IMR-90 (cell line): ENCODE data around the gene SMIM14. TPM values are rescaled to one million over a fixed set of nuclear protein-coding genes. Genes with fewer than 3 reads are reported as not detected.

Source experiments
- ATAC-seq: fragments of 200-7000 bp; cut with Tn5 transposase; 2 replicates; pipeline ENCODE4 v1.9.1; 2020; ENCODE audit warnings: low read depth, mild to moderate bottlenecking, moderate library complexity
- BruUV-seq: library from RNA; stranded (reverse); fragments of 400-500 nt; replicated peaks from 2 replicates; lab custom pipeline; 2021; lab: Mats Ljungman, UMichigan
- CTCF ChIA-PET: fragments of 300-600 bp; formaldehyde crosslinking; extraction: SDS; loops from one replicate; lab custom pipeline; 2021; ENCODE audit warnings: antibody characterized with exemption; lab: Yijun Ruan, JAX
- POLR2A ChIA-PET: fragments of 300-600 bp; sonication (Branson Sonifier 250); formaldehyde crosslinking; loops from one replicate; lab custom pipeline; 2022; ENCODE audit warnings: antibody characterized with exemption; ENCODE audit not compliant: unreplicated experiment; lab: Charles Lee
- DNase-seq: peaks from one replicate; pipeline ENCODE4 v3.0.0; 2013
- H2AFZ ChIP-seq: replicated peaks from 2 replicates; pipeline ENCODE3; 2013; ENCODE audit warnings: low read length, mild to moderate bottlenecking; ENCODE audit not compliant: poor library complexity
- H2AK5ac ChIP-seq: 2 replicates; pipeline ENCODE4 v1.6.1; 2013; ENCODE audit warnings: low read depth, low read length, inconsistent platforms
- H2AK9ac ChIP-seq: replicated peaks from 2 replicates; pipeline ENCODE3; 2013; ENCODE audit warnings: mild to moderate bottlenecking, low read depth, low read length, moderate library complexity; ENCODE audit not compliant: poor library complexity
- H2BK120ac ChIP-seq: 2 replicates; pipeline ENCODE4 v1.6.1; 2013; ENCODE audit warnings: low read depth, low read length, inconsistent platforms
- H2BK15ac ChIP-seq: 3 replicates; pipeline ENCODE4 v1.6.1; 2013; ENCODE audit warnings: low read depth, low read length, inconsistent platforms
- H2BK20ac ChIP-seq: 2 replicates; pipeline ENCODE4 v1.6.1; 2013; ENCODE audit warnings: low read depth, mild to moderate bottlenecking, inconsistent platforms, low read length, moderate library complexity
- H2BK5ac ChIP-seq: 2 replicates; pipeline ENCODE4 v1.6.1; 2013; ENCODE audit warnings: mild to moderate bottlenecking, low read depth, low read length, inconsistent platforms; ENCODE audit not compliant: poor library complexity, severe bottlenecking
- H3K14ac ChIP-seq: replicated peaks from 2 replicates; pipeline ENCODE4 v1.6.1; 2013; ENCODE audit warnings: low read depth, low read length, inconsistent platforms
- H3K18ac ChIP-seq: 2 replicates; pipeline ENCODE4 v1.6.1; 2013; ENCODE audit warnings: low read depth, low read length, control low read depth
- H3K23ac ChIP-seq: 2 replicates; pipeline ENCODE4 v1.6.1; 2013; ENCODE audit warnings: low read depth, low read length, inconsistent platforms
- H3K27ac ChIP-seq: 2 replicates; pipeline ENCODE4 v1.5.1; 2013; ENCODE audit warnings: mild to moderate bottlenecking, control low read depth, low read length; ENCODE audit not compliant: insufficient read depth
- H3K27me3 ChIP-seq: 2 replicates; pipeline ENCODE4 v1.6.1; 2013; ENCODE audit warnings: low read length; ENCODE audit not compliant: control insufficient read depth, insufficient read depth
- H3K36me3 ChIP-seq: 2 replicates; pipeline ENCODE4 v1.6.1; 2013; ENCODE audit warnings: low read length, mixed read lengths; ENCODE audit not compliant: control insufficient read depth, insufficient read depth
- H3K4ac ChIP-seq: 2 replicates; pipeline ENCODE4 v1.6.1; 2013; ENCODE audit warnings: low read depth, low read length, inconsistent platforms
- H3K4me1 ChIP-seq: 2 replicates; pipeline ENCODE4 v1.6.1; 2013; ENCODE audit warnings: low read length, mixed read lengths; ENCODE audit not compliant: control insufficient read depth, insufficient read depth
- H3K4me2 ChIP-seq: 2 replicates; pipeline ENCODE4 v1.6.1; 2013; ENCODE audit warnings: low read depth, mild to moderate bottlenecking, control low read depth, low read length, moderate library complexity
- H3K4me3 ChIP-seq: 2 replicates; pipeline ENCODE4 v1.5.1; 2013; ENCODE audit warnings: low read depth, mild to moderate bottlenecking, control low read depth, low read length, moderate library complexity; ENCODE audit not compliant: insufficient read depth
- H3K56ac ChIP-seq: 2 replicates; pipeline ENCODE4 v1.6.1; 2013; ENCODE audit warnings: low read length, inconsistent platforms; ENCODE audit not compliant: insufficient read depth; ENCODE audit errors: extremely low read depth
- H3K79me1 ChIP-seq, 2 experiments: 2 replicates each; pipeline ENCODE4 v1.6.1; 2013; ENCODE audit warnings: low read length in 2 of 2, inconsistent platforms in 1 of 2, low read depth in 1 of 2
- H3K9ac ChIP-seq: 2 replicates; pipeline ENCODE4 v1.6.1; 2013; ENCODE audit warnings: low read depth, low read length, control low read depth
- H3K9me1 ChIP-seq: 2 replicates; pipeline ENCODE4 v1.6.1; 2013; ENCODE audit warnings: low read length, inconsistent platforms; ENCODE audit not compliant: insufficient read depth
- H3K9me3 ChIP-seq: 2 replicates; pipeline ENCODE4 v1.6.1; 2013; ENCODE audit warnings: low read length; ENCODE audit not compliant: control insufficient read depth, insufficient read depth
- H4K20me1 ChIP-seq: 2 replicates; pipeline ENCODE4 v1.6.1; 2013; ENCODE audit warnings: low read length, inconsistent platforms; ENCODE audit not compliant: insufficient read depth
- H4K5ac ChIP-seq: 2 replicates; pipeline ENCODE4 v1.6.1; 2013; ENCODE audit warnings: mild to moderate bottlenecking, low read depth, low read length, control low read depth
- H4K8ac ChIP-seq, 2 experiments: 2 replicates each; pipeline ENCODE4 v1.6.1; 2013; ENCODE audit warnings: low read depth in 2 of 2, low read length in 2 of 2, control low read depth in 1 of 2, inconsistent platforms in 1 of 2
- H4K91ac ChIP-seq: 2 replicates; pipeline ENCODE4 v1.6.1; 2013; ENCODE audit warnings: low read depth, low read length, inconsistent platforms; ENCODE audit not compliant: insufficient read depth
- FOS ChIP-seq: fragments of 150-350 bp; IDR thresholded peaks from 2 replicates; pipeline ENCODE4 v1.6.1; 2016; ENCODE audit warnings: low read depth, low read length
- MAFK ChIP-seq: IDR thresholded peaks from 2 replicates; pipeline ENCODE4 v1.6.1; 2012; ENCODE audit warnings: low read depth, low read length, improper control_type of control experiment
- MAZ ChIP-seq: IDR thresholded peaks from 2 replicates; pipeline ENCODE4 v1.6.1; 2012; ENCODE audit warnings: low read depth, mild to moderate bottlenecking, low read length, improper control_type of control experiment, moderate library complexity, borderline replicate concordance
- NFE2L2 ChIP-seq: fragments of 150-350 bp; IDR thresholded peaks from 2 replicates; pipeline ENCODE4 v1.6.1; 2016; ENCODE audit warnings: low read depth, mild to moderate bottlenecking, low read length
- POLR2A ChIP-seq: IDR thresholded peaks from 2 replicates; pipeline ENCODE4 v1.6.1; 2012; ENCODE audit warnings: mild to moderate bottlenecking, low read depth, low read length
- RCOR1 ChIP-seq: IDR thresholded peaks from 2 replicates; pipeline ENCODE4 v1.6.1; 2012; ENCODE audit warnings: mild to moderate bottlenecking, low read length, improper control_type of control experiment; ENCODE audit not compliant: insufficient replicate concordance
- WGBS, 2 experiments: methylation state at CpG; one replicate each; pipeline versions ENCODE4 v1.1.5 to v1.1.7; 2013; ENCODE audit warnings: missing lambda C conversion rate in 2 of 2; ENCODE audit not compliant: insufficient read length in 1 of 2; ENCODE audit errors: extremely low coverage in 2 of 2; 5-methylcytosine and 5-hydroxymethylcytosine counted together
- dilution Hi-C: fragments of 300-500 bp; cut with HindIII; formaldehyde crosslinking; loops from one replicate; pipeline ENCODE4 v1.14.3; 2018; ENCODE audit warnings: low sequenced_read_pairs; ENCODE audit not compliant: unreplicated experiment
- in situ Hi-C: fragments of 300-500 bp; cut with MboI; formaldehyde crosslinking; loops from 3 replicates; pipeline ENCODE4 v1.14.3; 2019; ENCODE audit warnings: low sequenced_read_pairs, inconsistent platforms, mixed read lengths
- intact Hi-C: fragments of 100-400 bp; cut with micrococcal nuclease; formaldehyde crosslinking; loops from 2 replicates; pipeline ENCODE4 v1.10.0; 2022
- polyA plus RNA-seq, 3 experiments: library from polyadenylated mRNA; depleted of rRNA; stranded (reverse); fragments of >200 nt; gene quantifications; 2 replicates each; pipeline ENCODE4 v1.2.3, GENCODE V29; 2012; ENCODE audit warnings: low replicate concordance in 1 of 3
- total RNA-seq: library from RNA; depleted of rRNA; stranded (reverse); fragments of >200 nt; gene quantifications from 2 replicates; pipeline ENCODE4 v1.2.3, GENCODE V29; 2012
- TF ChIP-seq, protein P1 (sequence below): conservative IDR thresholded peaks from 2 replicates; pipeline ENCODE4 v1.5.1; 2012; ENCODE audit warnings: mild to moderate bottlenecking, low read depth, low read length, improper control_type of control experiment

Gene SMIM14
- total and polyA plus RNA-seq, 2 of the 4 experiments (the other 2 are of a cell fraction): 15.6 to 20.9 TPM

DNA sequence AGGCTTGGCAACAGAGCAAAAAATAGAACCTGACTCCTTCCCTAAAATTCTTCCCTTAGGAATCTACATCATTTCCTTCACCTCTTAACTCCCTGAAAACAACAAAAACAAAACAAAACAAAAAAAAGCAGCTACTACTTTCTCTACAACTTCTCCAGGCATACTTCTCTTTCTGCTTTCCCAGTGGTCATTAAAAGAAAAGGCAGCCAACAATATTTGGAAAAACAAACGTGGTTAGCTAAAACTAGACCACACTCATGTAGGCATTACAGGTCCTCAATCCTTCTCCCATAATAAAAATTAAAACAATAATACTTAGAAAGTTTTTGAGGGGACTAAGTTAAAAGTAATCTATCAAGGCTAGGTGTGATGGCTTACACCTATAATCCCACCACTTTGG lies 29.0 kb upstream of the SMIM14 start:
- H4K91ac ChIP-seq: no peak overlapping the region
- in situ Hi-C loops: no loop called here
- ATAC-seq (no peak), DNase-seq (no peak)
- H3K9me3 ChIP-seq: no peaks in the 10 kb centered on the region
- H3K4me3 ChIP-seq: no peak overlapping the region
- H3K79me1 ChIP-seq: no peaks in the 10 kb centered on the region
- H3K4me2 ChIP-seq: no peak overlapping the region
- no peak overlapping the region for H3K27ac ChIP-seq
- no peak overlapping the region for H2BK15ac ChIP-seq
- no peak overlapping the region for H3K4ac ChIP-seq
- no peak overlapping the region for H4K5ac ChIP-seq
- H3K18ac ChIP-seq: no peak overlapping the region
- no peak overlapping the region for H2AK5ac ChIP-seq
- peaks cover 5% of the 10 kb centered on the region; the same call in 1 of the 2 replicates for H4K20me1 ChIP-seq
- no peak overlapping the region for H2AK9ac ChIP-seq
- no peaks in the 10 kb centered on the region for H3K36me3 ChIP-seq
- ChIA-PET CTCF (interaction anchor here (0.6 kb wide), 1 partner anchor 211 kb away, joined by 3 read pairs; no protein-coding TSS in a partner anchor), POLR2A (interaction anchor here (0.6 kb wide), 2 partner anchors 9 to 16 kb away, joined by 3 to 5 read pairs; no protein-coding TSS in a partner anchor)
- no TSS peak for BruUV-seq
- dilution Hi-C loops: no loop called here
- H3K27me3 ChIP-seq: no peaks in the 10 kb centered on the region
- no CpG with 5 or more reads among the region's 1 CpG for whole genome bisulfite sequencing, 2 experiments
- no peak for TF ChIP-seq RCOR1
- TF ChIP-seq, protein P1, sequence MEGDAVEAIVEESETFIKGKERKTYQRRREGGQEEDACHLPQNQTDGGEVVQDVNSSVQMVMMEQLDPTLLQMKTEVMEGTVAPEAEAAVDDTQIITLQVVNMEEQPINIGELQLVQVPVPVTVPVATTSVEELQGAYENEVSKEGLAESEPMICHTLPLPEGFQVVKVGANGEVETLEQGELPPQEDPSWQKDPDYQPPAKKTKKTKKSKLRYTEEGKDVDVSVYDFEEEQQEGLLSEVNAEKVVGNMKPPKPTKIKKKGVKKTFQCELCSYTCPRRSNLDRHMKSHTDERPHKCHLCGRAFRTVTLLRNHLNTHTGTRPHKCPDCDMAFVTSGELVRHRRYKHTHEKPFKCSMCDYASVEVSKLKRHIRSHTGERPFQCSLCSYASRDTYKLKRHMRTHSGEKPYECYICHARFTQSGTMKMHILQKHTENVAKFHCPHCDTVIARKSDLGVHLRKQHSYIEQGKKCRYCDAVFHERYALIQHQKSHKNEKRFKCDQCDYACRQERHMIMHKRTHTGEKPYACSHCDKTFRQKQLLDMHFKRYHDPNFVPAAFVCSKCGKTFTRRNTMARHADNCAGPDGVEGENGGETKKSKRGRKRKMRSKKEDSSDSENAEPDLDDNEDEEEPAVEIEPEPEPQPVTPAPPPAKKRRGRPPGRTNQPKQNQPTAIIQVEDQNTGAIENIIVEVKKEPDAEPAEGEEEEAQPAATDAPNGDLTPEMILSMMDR: no peak
- TF ChIP-seq NFE2L2: no peak
- no peak for TF ChIP-seq FOS
- TF ChIP-seq POLR2A: no peak
- no peak for TF ChIP-seq MAZ
- no peak for TF ChIP-seq MAFK
- no peak overlapping the region for H4K8ac ChIP-seq
- peaks cover 4% of the 10 kb centered on the region for H3K4me1 ChIP-seq
- peaks cover 5% of the 10 kb centered on the region for H3K9me1 ChIP-seq
- H3K14ac ChIP-seq: no peak overlapping the region
- no peak overlapping the region for H3K9ac ChIP-seq
- H3K56ac ChIP-seq: no peak overlapping the region
- no peak overlapping the region for H2BK20ac ChIP-seq
- H2BK120ac ChIP-seq: no peak overlapping the region
- intact Hi-C loops: no loop called here
- no peak overlapping the region for H3K23ac ChIP-seq
- H2AFZ ChIP-seq: no peak overlapping the region
- no peak overlapping the region for H2BK5ac ChIP-seq
